Heart right ventricle (tissue), 16 donors: ENCODE measurements around the gene ZNF746. TPM values are rescaled to one million over a fixed set of nuclear protein-coding genes. Genes with fewer than 3 reads are reported as not detected.

Source experiments
- ATAC-seq, 8 donors: fragments of 200-7000 bp; cut with Tn5 transposase; one replicate each; pipeline ENCODE4 v1.9.1; 2020; ENCODE audit warnings: mild to moderate bottlenecking in 8 of 8, moderate library complexity in 8 of 8, moderate number of reproducible peaks in 1 of 8
- DNase-seq, 2 donors: peaks; one replicate each; pipeline ENCODE4 v3.0.0-alpha.2; 2020
- H3K27ac ChIP-seq, 10 donors: fragments of 200-600 bp; sonication (generic) in 2 of 10; one replicate each; pipeline versions ENCODE4 v1.5.0 to v1.8.0; 2020 to 2022; ENCODE audit warnings: mild to moderate bottlenecking in 3 of 10
- H3K27me3 ChIP-seq, 7 donors: fragments of 200-600 bp; one replicate each; pipeline ENCODE4 v1.8.0; 2021 to 2022; ENCODE audit warnings: mild to moderate bottlenecking in 2 of 7
- H3K36me3 ChIP-seq, 9 donors: fragments of 200-600 bp; sonication (generic) in 1 of 9; one replicate each; pipeline versions ENCODE4 v1.5.0 to v1.8.0; 2020 to 2022; ENCODE audit warnings: mild to moderate bottlenecking in 2 of 9
- H3K4me1 ChIP-seq, 9 donors: fragments of 200-600 bp; sonication (generic) in 1 of 9; one replicate each; pipeline versions ENCODE4 v1.5.0 to v1.8.0; 2020 to 2022; ENCODE audit warnings: mild to moderate bottlenecking in 4 of 9
- H3K4me3 ChIP-seq, 10 donors: fragments of 200-600 bp; sonication (generic) in 2 of 10; one replicate each; pipeline versions ENCODE4 v1.5.0 to v1.8.0; 2020 to 2022; ENCODE audit warnings: mild to moderate bottlenecking in 7 of 10, moderate library complexity in 2 of 10
- H3K9me3 ChIP-seq, 11 donors: fragments of 200-600 bp in 10 of 11; sonication (generic) in 2 of 11; one replicate each; pipeline versions ENCODE4 v1.5.0 to v1.8.0; 2013 to 2022; ENCODE audit warnings: mild to moderate bottlenecking in 2 of 11, control low read depth in 1 of 11, moderate library complexity in 1 of 11
- CTCF ChIP-seq, 9 donors: fragments of 200-600 bp; sonication (generic) in 2 of 9; IDR thresholded peaks; one replicate each; pipeline versions ENCODE4 v1.5.0 to v1.8.0; 2021 to 2022; ENCODE audit warnings: antibody characterized with exemption in 9 of 9, mild to moderate bottlenecking in 5 of 9, moderate library complexity in 1 of 9
- WGBS, 2 donors: extraction: QIAGEN DNeasy Blood & Tissue Kit; methylation state at CpG; one replicate each; pipeline ENCODE4 v1.1.7; 2013; ENCODE audit warnings: inconsistent platforms in 1 of 2; 5-methylcytosine and 5-hydroxymethylcytosine counted together
- intact Hi-C, 10 donors: fragments of 100-400 bp; cut with DNase I; formaldehyde crosslinking; loops; one replicate each; pipeline versions ENCODE4 v1.11.1 to v1.14.2; 2022
- polyA plus RNA-seq, 2 donors: library from polyadenylated mRNA; stranded (reverse); fragments of 200-250 nt; gene quantifications; one replicate each; pipeline ENCODE4 v1.2.3, GENCODE V29; 2013
- total RNA-seq, 10 donors: library from RNA; stranded (reverse); fragmentation: NEBNext Ultra II Directional in 3 of 10; extraction: Animal tissue kit (Norgen Biotek cat#: 25700) in 3 of 10; gene quantifications; one replicate each; pipeline versions ENCODE4 v1.2.1 to v1.2.4, GENCODE V29; 2021 to 2023
- donor health status: Arrhythmogenic right ventricular cardiomyopathy.
- donor health status: ischemic (EF 13 %, LVEDD 7.1; RV severe dilation, severe dysfunction).
- donor health status: healthy with polysubstance abuse.
- donor health status: DM: no; HTN: yes; CAD: no.
- donor health status: DM: no; HTN: no; CAD: no.
- donor health status: ischemic (EF 25% LVEDD 6.9; RV normal size, moderate dysfunction).
- donor health status: ischemic (EF 25% LVEDD 5.7; RV mildly dilated, moderate dysfunction).
- donor health status: healthy.
- donor health status: DM: yes; HTN: yes; CAD: no.
- donor health status: Ischemic cardiomyopathy.
- donor health status: ischemic (EF 35%, LVEDD 5.7; RV mildly dilated, moderate dysfunction).
- donor health status: nonischemic (EF 11% LVEDD 7.7; RV severe dilation, severe dysfunction).
- donor health status: DM: yes; HTN: yes; CAD: no.
- donor health status: PGD.
- donor health status: ischemic (EF 29% LVEDD 5.4; RV normal size, mild dysfunction).
- donor health status: nonischemic (EF 23%, LVEDD 6.1; RV moderate dilation, normal function).

ZNF746 gene
- total and polyA plus RNA-seq, 12 donors = 4.5 to 10.5 (median 8.1) TPM

DNA sequence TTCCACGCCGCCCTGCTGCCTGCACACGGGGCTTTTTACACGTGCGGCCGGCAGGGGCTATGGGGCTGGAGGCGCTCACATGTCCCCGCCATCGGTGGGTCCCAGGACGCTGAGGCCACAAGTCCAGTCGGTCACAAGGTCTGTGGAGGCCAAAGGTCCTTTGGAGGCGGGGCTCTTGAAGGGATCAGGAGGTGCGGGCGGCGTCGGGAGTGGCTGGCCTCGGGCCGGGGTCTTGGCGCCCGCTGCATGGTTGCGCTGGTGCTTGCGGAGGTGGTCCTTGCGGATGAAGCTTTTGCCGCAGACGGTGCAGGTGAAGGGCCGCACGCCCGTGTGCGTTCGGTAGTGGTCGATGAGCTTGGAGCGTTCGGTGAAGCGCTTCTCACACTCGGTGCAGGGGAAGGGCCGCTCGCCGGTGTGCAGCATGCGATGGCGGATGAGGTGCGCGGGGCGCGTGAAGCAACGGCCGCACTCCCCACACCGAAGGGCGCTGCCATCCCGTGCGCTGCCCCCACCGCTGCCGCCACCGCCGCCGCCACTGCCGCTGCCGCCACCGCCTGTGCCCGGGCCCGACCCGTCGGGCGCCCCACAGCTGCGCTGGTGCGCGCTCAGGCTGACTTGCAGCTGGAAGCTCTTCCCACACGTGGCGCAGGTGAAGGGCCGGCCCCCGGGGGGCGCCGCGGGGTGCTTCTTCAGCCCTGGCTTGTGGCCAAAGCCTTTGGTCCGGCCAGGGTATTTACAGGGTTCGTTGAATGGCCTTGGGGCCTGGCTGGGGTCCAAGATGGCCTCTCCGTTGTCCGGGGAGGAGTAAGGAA, 23.1 kb downstream of the ZNF746 start:
- 94 to 96% methylated on average over 71 to 77 of the region's 77 CpGs for WGBS, 2 donors
- ATAC-seq = no peak
- H3K36me3 ChIP-seq = peaks cover 3 to 87% (median 51%) of the 10 kb centered on the region in 9 donors

DNA sequence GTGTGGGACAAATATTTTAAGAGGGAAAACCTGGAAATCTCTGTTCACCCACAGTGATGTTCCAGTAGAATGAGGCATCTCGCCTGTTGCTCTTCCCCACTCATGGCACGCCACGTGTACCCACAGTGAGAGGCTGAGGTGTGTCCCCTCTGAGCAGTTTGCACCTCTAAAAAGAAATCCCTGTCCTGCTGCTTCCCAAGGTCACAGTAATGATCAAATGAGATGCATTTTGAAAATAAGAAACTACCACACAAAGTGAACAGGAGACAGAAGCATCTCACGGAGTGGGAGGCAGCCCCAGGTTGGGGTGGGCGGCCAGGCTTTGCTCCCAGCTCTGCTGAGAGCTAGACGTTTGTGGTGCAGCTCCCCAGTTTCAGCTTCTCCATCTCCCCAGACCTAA, 24.4 kb downstream of the ZNF746 start:
- intact Hi-C loops = no loop called here
- Histone ChIP-seq H3K36me3 (peaks cover 3 to 74% (median 51%) of the 10 kb centered on the region in 9 donors), H3K4me1 (no peaks in the 10 kb centered on the region), H3K4me3 (no peak overlapping the region), H3K27me3 (no peaks in the 10 kb centered on the region), H3K9me3 (peaks cover 0 to 5% (median 0%) of the 10 kb centered on the region in 11 donors), H3K27ac (no peak overlapping the region)
- ATAC-seq = no peak
- 93 to 95% methylated on average over 6 of the region's 6 CpGs for WGBS, 2 donors
- DNase-seq = no peak
- TF ChIP-seq CTCF (IDR thresholded peaks at IDR 0.05) = no peak

More for the DNA sequence above, 23.1 kb downstream of the ZNF746 start:
- Histone ChIP-seq H3K27me3 (no peaks in the 10 kb centered on the region), H3K9me3 (peaks cover 0 to 14% (median 5%) of the 10 kb centered on the region in 11 donors), H3K4me1 (no peaks in the 10 kb centered on the region), H3K27ac (no peak overlapping the region), H3K4me3 (no peak overlapping the region)
- intact Hi-C loops = no loop called here
- no peak for DNase-seq
- no peak for TF ChIP-seq CTCF (IDR thresholded peaks at IDR 0.05)

- intact Hi-C loops = no loop called here
- Histone ChIP-seq H3K27me3 (no peaks in the 10 kb centered on the region), H3K27ac (no peak overlapping the region), H3K36me3 (peaks cover 3 to 56% (median 37%) of the 10 kb centered on the region in 9 donors), H3K9me3 (peaks cover 0 to 5% (median 0%) of the 10 kb centered on the region in 11 donors), H3K4me1 (no peaks in the 10 kb centered on the region), H3K4me3 (no peak overlapping the region)
- no peak for ATAC-seq
- no peak for DNase-seq
- TF ChIP-seq CTCF (IDR thresholded peaks at IDR 0.05) = no peak
- WGBS, 2 donors = 97 to 98% methylated on average over 6 of the region's 6 CpGs
Observed at GRCh38 chr7:149471289-149471953, 26.2 kb downstream of the ZNF746 start.

- Histone ChIP-seq H3K4me1 (no peaks in the 10 kb centered on the region), H3K36me3 (peaks cover under 1 to 40% (median 23%) of the 10 kb centered on the region in 9 donors), H3K4me3 (no peak overlapping the region), H3K9me3 (peaks cover 0 to 5% (median 0%) of the 10 kb centered on the region in 11 donors), H3K27me3 (no peaks in the 10 kb centered on the region), H3K27ac (no peak overlapping the region)
- ATAC-seq (no peak), DNase-seq (no peak)
- WGBS, 2 donors = 90 to 93% methylated on average over 8 of the region's 8 CpGs
- intact Hi-C loops = no loop called here
- no peak for TF ChIP-seq CTCF (IDR thresholded peaks at IDR 0.05)
Observed at GRCh38 chr7:149469806-149470205, 27.8 kb downstream of the ZNF746 start.
